CD1c-positive myeloid dendritic cell (primary cell): ENCODE results near the gene SYMPK.
"Not testable (repeated sequence)": the region's sequence is repeated elsewhere in the genome, so short reads cannot be mapped to it uniquely, and the experiment has no call there.

Experiments
- DNase-seq: peaks from one replicate; pipeline ENCODE4 v3.0.0-alpha.2; 2016; ENCODE audit errors: extremely low spot score

The SYMPK gene

DNA sequence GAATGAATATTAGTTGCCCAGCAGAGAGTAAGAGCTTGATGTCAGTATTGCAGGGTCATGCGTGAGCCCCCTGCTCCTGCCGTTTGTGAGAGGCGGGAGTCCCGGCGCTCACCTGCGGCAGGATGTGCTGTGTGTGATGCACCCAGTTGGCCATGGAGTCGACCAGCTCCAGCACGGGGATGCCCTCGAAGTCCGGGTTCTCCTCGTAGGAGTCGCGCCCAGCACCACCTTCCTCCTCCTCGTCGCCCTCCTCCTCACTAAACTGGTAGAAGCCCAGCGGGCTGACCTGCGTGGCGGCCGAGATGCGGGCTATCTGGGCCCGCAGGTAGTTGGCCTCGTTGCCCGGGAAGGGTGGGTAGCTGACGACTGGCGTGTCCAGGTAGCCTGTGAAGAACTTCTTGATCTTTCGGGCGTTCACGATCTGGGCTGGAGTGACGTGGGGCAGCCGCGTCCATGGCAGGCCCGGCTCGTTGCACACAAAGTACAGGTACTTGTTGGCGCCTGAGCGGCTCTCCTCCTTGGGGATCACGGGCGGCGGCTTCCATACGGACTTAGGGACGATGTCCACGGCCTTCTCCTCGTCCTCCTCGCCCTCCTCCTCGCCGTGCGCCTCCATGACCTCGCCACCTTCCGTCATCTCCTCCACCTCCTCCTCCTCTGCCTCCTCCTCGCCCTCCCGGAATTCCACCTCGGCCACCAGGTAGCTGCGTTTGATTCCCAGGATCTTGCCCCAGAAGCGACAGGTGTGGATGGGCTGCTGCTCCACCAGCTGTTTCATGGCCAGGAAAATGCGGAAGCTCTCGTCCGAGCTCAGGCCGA, 58.6 kb downstream of the SYMPK start:
- no peak for DNase-seq

DNA sequence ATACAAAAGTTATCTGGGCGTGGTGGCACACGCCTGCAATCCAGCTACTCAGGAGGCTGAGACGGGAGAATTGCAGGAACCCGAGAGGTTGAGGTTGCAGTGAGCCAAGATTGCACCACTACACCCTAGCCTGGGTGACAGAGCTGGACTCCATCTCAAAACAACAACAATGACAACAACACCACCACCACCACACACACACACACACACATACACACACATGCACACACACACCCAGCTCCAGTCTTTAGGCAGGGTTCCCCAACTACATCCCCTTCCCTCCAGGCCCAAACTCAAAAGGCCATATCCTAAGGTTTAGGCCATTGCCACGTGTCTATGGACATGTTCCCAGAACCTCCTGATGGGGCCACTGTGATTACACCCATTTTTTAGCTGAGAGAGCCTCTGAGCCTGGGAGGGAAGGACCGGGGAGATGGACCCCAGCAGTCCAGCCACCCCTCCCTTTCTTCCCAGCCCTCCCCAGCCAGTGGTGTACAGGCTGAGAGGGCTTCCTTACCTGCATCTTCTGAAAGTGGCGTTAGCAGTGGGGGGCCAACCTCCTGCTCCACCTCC, 61.3 kb downstream of the SYMPK start:
- DNase-seq: no peak

DNA sequence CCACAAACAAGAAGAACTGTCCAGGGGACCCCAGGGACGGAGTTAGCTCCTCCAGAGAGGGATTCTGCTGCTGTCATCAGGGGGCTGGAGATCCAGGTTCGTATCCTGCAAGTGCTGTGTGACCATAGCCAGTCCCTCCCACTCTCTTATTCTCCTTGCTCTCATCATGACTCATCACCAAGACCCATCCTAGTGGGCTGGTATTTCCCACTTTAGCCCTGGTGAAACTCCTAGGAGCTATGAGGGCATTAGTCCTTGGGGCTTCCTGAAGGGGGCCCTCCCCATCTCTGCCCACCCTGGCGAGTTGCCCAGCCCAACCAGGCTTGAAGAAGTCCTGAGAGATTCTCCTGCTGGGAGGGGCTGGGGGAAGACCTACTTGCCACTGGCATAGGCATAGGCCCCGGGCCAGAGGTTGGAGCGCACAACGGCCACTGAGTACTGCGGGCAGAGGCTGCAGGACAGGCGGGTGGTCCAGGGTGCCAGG, 62.8 kb downstream of the SYMPK start:
- DNase-seq: peak; percentile 33

DNA sequence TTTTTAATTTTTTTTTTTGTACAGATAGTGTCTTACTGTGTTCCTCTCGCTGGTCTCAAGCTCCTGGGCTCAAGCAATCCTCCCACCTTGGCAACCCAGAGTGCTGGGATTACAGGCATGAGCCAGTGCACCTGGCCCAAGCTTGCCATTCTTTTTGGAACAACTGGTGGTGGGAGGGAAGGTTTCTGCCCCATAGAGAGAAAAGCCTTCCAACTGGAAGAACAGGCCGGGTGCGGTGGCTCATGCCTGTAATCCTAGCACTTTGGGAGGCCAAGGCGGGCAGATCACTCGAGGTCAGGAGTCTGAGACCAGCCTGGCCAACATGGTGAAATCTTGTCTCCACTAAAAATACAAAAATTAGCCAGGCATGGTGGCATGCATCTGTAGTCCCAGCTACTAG, 63.4 kb downstream of the SYMPK start:
- not testable (repeated sequence) for DNase-seq

DNA sequence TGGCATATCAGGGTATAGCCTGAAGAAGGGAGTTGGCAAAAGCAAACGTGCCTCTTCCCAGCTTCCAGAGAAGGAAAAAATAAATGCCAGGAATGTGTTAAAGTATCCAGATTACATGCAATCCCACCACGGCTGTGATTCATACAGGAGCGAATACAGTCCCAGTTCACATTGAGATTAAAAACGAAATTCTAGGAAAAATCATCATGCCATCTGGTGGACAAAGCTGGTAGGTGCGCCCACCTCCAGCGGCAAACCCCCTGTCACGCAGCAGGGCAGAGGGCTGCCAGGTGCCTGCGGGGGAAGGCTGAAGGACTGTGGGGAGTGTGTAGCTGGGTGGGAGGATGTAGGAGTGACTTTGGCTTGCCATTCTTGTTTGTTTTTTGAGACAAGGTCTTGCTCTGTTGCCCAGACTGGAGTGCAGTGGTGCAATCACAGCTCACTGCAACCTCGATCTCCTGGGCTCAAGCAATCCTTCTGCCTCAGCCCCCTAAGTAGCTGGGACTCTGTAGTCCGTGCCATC, 63.9 kb downstream of the SYMPK start:
- peak; percentile 79 for DNase-seq

DNA sequence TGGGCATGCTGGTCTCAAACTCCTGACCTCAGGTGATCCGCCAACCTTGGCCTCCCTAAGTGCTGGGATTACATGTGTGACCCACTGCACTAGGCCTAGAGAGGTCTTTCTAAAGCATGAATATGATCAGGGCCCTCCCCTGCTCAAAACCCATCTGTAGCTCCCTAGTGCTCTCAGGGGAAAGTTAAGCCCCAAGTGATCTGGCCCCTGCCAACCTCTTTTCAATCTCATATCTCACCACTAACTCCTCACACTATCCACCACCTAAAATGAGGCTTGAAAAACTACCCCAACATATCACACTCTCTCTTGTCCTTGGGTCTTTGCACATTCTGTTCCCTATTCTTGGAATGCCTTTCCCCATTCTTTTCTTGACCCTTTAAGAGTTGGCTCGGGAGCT, 68.3 kb downstream of the SYMPK start:
- DNase-seq: no peak

DNA sequence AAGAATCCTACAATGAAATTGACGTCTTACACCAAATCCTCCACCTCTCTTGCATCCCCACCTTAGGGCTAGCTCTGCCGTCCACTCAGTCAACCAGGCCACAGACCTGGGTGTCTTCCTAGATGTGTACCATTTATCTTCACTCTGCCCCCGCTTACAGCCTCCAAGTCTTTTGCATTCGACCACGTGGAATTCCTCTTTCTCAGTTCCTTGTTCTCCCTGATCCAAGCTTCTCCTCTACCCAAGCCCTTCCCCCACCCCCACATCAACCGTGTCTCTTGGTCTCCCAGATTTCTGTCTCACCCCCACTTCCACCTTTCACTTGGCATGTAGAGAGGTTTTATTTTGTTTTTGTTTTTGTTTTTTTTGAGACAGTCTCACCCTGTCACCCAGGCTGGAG, 69.1 kb downstream of the SYMPK start:
- DNase-seq: peak; percentile 87

DNA sequence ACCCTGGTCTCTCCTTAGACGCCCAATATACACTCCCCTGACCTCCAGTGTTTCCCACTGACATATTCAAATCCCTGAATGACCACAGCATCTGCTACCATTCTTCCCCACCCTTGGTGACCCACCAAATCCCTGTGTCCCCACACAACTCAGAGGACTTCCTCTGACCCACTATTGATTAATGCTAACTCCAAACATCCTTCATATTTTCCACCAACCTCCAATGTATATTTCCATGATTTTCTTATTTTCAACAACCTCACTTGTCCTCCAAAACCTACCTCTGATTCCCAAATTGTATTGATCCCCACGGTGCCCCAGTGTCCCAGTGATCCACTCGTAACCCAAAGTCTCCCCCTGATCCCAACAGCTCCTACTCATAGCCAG, 69.8 kb downstream of the SYMPK start:
- DNase-seq: no peak

DNA sequence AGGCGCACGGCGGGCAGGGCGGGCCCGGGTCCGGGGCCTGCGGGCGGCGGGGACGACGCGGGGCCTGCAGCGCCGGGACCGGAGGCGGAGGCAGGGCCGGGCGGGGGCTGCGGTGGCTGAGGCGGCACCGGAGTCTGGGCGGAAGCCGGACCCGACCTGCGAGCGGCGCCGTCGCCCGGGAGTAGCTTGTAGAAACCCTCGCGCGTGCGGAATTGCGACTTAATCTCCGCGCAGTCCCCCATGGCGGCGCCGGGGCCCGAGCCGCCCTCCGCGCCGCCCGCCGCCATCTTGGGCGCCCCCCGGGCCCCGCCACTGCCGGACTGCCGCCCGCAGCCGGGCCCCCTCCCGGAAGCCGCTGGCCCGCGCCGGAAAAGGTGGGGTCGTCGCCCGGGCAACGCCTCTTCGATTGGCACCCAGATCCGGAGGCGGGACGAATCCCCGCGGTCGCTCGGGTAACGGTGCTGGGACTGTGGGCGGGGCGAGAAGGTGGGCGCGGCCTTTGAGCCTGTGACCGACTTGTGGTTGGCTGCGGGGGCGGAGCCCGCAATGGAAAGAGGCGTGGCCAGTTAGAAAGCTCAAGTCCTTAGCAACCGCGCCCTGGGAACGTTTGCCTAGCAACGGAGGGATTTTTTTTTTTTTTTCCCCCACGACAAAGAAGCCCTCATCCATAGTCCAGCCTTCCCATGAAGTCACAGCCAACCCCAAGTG, 70.3 kb downstream of the SYMPK start, which contains the start of gene DMWD:
Gene DMWD (minus strand): TSS at position 376 of the 708 bp plus-strand sequence. CDS start 89 bp downstream, at position 287.
- DNase-seq: peak; percentile 99

DNA sequence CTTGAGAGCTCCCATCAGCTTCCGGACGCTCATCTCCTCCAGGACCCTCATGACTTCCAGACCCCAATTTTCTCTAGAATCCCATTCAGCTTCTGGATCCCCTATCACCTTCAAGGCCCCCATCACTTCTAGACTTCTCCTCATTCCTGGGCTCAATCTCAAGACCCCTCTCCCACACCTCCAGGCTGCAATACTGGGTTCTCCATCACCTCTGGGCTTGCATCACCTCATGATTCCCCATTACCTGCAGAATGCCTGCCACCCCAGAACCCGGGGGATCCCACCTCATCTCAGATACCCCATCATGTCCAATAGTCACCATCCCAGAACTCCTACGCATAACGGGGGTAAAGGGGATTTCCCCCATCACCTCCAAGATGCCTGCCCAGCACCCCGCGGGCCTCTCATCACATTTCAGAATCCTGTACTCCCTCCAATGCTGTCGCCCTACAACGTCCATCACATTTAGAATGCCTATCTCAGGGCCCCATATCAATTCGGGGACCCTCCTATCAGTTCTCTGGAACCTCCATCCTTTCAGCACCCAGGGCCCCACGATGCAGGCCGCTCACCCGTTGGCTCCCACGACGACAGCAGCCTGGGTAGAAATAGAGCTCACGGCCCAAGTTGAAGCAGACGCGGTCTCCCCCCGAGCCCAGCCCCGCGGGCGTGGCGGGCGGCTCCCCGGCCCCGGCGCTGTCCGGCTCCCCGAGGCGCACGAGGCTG, 71.0 kb downstream of the SYMPK start:
- DNase-seq: no peak

DNA sequence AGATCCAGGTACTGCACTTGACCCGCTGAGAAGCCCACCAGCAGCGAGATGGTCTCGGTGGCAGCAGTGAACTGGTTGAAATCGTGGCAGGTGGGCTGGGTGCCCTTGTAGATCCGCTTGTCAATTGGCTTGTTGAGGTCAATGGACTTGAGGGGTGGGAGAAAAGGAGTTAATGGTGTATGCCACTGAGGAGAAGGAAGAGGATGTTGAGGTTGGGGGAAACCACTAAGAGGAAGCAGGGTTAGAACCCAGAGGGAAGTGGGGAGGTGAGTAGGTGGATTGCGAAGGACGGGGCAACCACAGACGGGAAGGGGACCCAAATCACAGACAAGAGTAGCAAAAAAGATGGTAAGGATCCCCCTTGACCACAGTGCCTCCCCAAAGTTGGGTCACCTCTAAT, 72.0 kb downstream of the SYMPK start:
- DNase-seq: peak; percentile 92

DNA sequence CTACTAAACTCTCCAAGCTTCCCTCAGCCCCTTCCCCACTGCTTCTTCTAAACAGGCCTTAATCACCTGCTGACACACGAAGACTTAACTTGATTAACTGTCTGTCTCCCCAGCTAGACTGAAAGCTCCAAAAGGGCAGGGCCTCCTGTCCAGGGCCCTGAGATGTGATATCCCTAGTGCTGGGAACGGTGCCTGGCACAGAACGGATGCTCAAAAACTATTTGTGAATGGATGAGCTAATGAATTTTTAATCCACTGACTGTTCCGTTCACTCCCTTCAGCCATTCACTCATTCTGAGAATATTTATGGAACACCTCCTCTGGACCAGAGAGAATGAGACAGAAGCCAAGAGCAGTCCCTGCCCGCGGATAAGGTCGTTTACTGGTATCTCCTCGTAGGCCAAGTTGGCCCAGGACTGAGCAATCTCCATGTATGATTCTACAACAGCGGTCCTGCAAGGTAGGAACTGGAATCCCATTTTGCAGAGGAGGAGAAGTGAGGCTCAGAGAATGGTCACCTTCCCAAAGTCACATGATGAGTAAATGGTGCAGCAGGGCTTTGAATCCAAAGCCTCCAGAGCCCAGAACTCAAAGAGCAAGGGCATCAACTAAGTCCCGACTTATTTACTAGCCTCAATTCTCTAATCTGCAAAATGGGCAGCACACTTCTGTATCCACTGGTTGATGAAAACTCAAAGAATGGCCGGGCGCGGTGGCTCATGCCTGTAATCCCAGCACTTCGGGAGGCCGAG, 73.7 kb downstream of the SYMPK start:
- DNase-seq: no peak

DNA sequence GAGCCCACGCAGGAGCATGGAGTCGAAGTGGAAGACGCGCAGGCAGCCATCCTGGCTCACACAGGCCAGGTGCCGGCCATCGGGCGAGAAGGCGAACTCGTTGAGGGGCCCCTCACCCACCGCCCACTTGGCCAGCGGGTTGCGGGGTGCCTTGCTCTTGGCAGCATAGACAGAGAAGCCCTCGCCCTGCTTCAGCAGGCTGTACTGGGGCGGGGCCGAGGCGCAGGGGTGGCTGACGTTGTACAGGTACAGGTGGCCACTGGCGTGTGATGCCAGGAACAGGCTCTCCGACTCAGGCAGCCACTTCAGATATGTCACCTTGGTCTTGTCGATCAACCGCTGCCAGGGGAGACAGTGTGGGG, 76.4 kb downstream of the SYMPK start:
- DNase-seq: no peak

DNA sequence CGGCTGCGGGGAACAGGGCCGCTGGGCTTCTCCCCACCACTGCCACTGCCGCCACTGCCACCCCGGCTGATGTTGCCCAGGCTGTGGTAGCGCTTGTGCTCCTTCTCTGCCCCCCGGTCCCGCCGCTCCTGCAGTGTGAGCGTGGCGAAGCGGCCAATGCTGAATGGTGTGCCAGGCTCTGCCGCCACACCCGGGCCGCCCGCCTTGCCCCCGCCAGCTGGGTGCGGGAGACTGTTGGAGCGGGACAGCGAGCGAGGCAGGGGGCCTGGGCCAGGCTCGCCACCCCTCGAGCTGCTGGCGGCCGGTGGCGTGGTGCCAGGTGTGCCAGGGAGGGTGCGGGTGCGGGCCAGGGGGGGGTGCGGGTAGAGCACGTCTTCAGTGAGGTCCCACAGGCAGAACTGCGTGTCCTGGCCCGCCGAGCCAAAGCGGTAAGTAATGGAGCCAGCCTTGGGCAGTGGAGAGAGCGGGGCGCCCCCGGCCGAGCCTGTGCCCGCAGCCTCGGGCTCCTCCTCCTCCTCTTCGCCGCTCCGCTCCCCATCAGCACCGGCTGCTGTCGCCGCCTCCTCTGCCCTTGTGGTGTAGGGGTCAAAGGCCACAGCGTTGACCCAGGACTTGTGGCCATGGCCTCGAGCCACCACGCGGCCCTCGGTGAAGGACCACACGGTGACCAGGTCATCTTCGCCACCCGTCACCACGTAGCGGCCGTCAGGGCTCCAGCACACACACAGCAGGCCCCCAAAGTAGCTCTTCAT, 77.0 kb downstream of the SYMPK start:
- DNase-seq: no peak

DNA sequence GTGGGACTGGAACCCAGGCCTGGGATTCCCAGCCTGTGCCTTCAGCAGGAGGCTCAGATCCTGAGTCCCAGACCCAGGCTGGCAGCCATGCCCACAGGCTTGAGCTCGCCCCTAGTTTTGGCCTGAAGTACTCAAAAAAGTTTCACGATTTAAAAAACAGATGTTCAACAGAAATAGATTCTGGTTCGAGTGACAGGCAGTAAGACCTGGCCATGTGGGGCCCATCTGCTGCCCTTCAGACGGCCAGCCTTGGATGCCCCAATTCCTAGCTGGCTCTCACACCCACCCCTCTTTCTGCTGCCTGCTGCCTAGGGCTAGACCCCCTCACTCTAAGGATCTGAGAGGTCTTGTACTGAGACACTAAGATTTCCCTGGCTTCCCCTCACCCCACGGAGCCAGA, 77.8 kb downstream of the SYMPK start:
- no peak for DNase-seq

DNA sequence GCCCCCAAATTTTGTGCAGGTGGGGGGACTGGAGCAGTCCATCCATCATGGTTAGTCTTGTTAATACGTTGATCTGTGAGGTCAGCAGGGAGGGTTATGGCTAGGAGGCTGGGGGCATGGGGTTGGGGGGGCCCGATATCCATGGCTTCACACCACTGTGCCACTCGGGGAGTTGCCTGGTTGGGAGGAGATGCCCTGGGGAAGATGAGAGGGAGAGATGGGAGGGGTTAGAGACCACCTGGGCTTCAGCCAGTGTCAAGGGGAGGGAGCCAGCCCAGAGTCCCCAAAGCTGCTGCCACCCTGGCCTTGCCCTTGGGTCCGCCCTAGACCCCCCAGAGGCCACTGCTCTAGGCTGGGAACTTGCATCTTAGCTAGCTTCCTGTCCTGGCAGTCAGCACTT, 78.9 kb downstream of the SYMPK start:
- no peak for DNase-seq

DNA sequence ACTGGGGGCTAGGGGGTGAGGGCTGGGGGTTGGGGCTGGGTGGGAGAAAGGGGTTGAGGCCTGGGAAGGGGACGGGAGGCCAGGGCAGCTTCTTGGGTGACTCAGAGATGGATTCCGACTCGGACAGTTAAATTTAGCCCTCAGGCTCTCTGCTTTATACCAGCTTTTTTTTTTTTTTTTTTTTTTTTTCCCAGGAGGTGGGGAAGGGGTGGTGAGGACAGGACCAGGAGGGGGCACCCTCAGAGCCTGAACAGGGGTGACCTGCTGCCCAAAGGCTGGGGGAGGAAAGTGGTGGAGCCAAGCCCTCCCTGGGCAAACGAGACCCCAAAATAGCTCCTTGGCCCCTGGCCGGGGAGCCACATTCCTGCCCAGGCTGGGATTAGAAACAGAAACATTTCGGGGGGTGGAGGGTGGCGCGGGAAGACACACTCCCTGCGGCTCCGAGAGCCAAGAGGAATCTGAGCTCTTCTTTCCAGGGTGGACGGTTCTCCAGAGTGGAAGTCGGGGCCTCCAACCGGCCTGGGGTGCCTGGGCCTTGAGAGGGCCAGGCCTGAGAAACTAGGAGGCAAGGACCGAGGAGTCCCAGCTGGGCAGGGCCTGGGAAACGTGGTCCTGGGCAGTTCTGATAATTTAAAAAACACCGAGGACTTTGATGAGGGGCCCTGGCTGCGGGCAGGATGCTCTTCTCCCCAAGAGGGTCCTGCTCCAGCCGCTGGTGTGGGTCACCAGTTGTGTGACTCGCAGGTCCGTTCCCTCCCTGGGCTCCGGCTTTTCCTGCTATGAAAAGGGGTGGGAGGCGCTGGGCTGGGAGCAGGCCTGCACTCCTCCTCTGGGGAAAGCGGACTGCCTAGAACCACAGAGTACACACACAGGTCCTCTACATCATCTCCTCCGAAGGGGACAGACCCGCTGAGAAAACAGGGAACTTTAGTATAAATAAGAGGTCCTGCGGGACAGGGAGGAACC, 79.8 kb downstream of the SYMPK start:
- no peak for DNase-seq

DNA sequence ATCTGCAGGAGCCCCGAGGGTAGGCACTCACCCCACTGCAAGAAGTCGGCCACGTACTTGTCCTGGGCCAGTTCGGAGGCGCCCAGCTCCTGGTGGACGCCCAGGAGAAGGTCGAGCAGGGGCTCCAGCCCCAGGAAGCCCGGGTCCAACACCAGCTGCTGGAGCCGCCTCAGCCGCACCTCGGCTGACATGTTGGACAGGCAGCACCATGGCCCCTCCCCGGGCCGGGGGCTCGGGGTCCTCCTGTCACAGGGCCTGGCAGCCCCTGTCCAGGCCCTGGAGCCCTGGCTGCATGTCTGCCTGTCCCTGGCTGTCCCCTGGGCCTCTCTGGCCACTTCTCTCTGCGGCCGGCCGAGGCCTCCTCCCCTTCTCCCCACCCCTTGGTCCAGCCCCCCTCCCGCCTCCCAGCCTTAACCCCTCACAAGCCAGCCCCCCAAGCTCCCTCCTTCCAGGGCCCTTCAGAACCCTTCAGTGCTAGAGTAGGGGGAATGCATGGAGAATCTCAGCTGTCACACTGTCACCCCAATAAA, 80.7 kb downstream of the SYMPK start, which contains the start of gene DMPK:
Gene DMPK (minus strand): TSS at position 329 of the 530 bp plus-strand sequence. CDS start 138 bp downstream, at position 191.
- no peak for DNase-seq
